ENCODE results near the gene SURF4. TPM values are rescaled to one million over a fixed set of nuclear protein-coding genes. Genes with fewer than 3 reads are reported as not detected.
"Not testable (repeated sequence)": the region's sequence is repeated elsewhere in the genome, so short reads cannot be mapped to it uniquely, and the experiment has no call there.

Gene SURF4
- total RNA-seq, 2 experiments from 2014 or later = 283 to 349 TPM

- not testable (repeated sequence) for H3K9me3 Mint-ChIP-seq (ENCODE audit: low read depth); DNase-seq; H3K27me3 Mint-ChIP-seq; ATAC-seq
- peaks cover 51% of the 10 kb centered on the region for H3K36me3 Mint-ChIP-seq (ENCODE audit: low read depth)
- intact Hi-C loops (cut with DNase I, micrococcal nuclease) = loop anchor here (2.0 to 10.0 kb wide), 4 partner anchors 43 to 458 kb away; partner anchors contain the start of genes AK8 (in 1 of the 2) and SPACA9 (in 1 of the 2)
- peak overlapping the region; percentile 86 for H3K4me3 Mint-ChIP-seq
- POLR2A ChIA-PET = interaction anchor here (1.1 kb wide), 1 partner anchor 13 kb away, joined by 3 read pairs; the partner anchor contains the start of genes MED22 and RPL7A
- H3K27ac Mint-ChIP-seq = peak overlapping the region; percentile 89
- H3K4me1 Mint-ChIP-seq = peaks cover 28% of the 10 kb centered on the region
- CTCF ChIA-PET = interaction anchor here (0.6 to 1.2 kb wide), 3 partner anchors 36 to 152 kb away, joined by 3 to 4 read pairs (median 3); no protein-coding TSS in a partner anchor
Observed at GRCh38 chr9:133334888-133335287, 41.0 kb downstream of the SURF4 start.

- ChIA-PET POLR2A (interaction anchor here (1.2 kb wide), 1 partner anchor 14 kb away, joined by 3 read pairs; the partner anchor contains the start of genes MED22 and RPL7A), CTCF (interaction anchor here (0.5 to 1.2 kb wide), 3 partner anchors 28 to 153 kb away, joined by 3 read pairs; no protein-coding TSS in a partner anchor)
- ATAC-seq (no peak), DNase-seq (no peak)
- Mint-ChIP-seq H3K4me3 (peak overlapping the region; percentile 86), H3K4me1 (peaks cover 28% of the 10 kb centered on the region), H3K27me3 (no peaks in the 10 kb centered on the region), H3K9me3 (ENCODE audit: low read depth) (no peaks in the 10 kb centered on the region), H3K36me3 (ENCODE audit: low read depth) (peaks cover 46% of the 10 kb centered on the region), H3K27ac (peak overlapping the region; percentile 89)
- intact Hi-C loops (cut with DNase I, micrococcal nuclease) = loop anchor here (2.0 to 10.0 kb wide), 3 partner anchors 42 to 149 kb away; no protein-coding TSS in a partner anchor
Observed at GRCh38 chr9:133334161-133334560, 41.7 kb downstream of the SURF4 start.

GRCh38 chr9:133333566-133333965 lies 42.3 kb downstream of the SURF4 start:
- peaks cover 46% of the 10 kb centered on the region for H3K36me3 Mint-ChIP-seq (ENCODE audit: low read depth)
- peaks cover 28% of the 10 kb centered on the region for H3K4me1 Mint-ChIP-seq
- H3K27ac Mint-ChIP-seq = peak overlapping the region; percentile 48
- intact Hi-C loops (cut with DNase I, micrococcal nuclease) = loop anchor here (5.0 to 10.0 kb wide), 2 partner anchors 41 to 149 kb away; no protein-coding TSS in a partner anchor
- POLR2A ChIA-PET = interaction anchor here (1.2 kb wide), 1 partner anchor 14 kb away, joined by 3 read pairs; the partner anchor contains the start of genes MED22 and RPL7A
- DNase-seq (no peak), ATAC-seq (no peak)
- no peaks in the 10 kb centered on the region for H3K9me3 Mint-ChIP-seq (ENCODE audit: low read depth)
- peak overlapping the region; percentile 86 for H3K4me3 Mint-ChIP-seq
- H3K27me3 Mint-ChIP-seq = no peaks in the 10 kb centered on the region
- CTCF ChIA-PET = interaction anchor here (0.5 to 1.1 kb wide), 2 partner anchors 27 to 147 kb away, joined by 3 to 4 read pairs; no protein-coding TSS in a partner anchor

GRCh38 chr9:133333011-133333410 lies 42.8 kb downstream of the SURF4 start:
- DNase-seq (no peak), ATAC-seq (no peak)
- H3K27me3 Mint-ChIP-seq = no peaks in the 10 kb centered on the region
- H3K4me1 Mint-ChIP-seq = peaks cover 28% of the 10 kb centered on the region
- H3K36me3 Mint-ChIP-seq (ENCODE audit: low read depth) = peaks cover 46% of the 10 kb centered on the region
- POLR2A ChIA-PET = interaction anchor here (0.5 kb wide), 1 partner anchor 416 kb away, joined by 4 read pairs; no protein-coding TSS in a partner anchor
- no peak overlapping the region for H3K27ac Mint-ChIP-seq
- H3K4me3 Mint-ChIP-seq = no peak overlapping the region
- intact Hi-C loops (cut with DNase I, micrococcal nuclease) = loop anchor here (5.0 to 10.0 kb wide), 2 partner anchors 41 to 148 kb away; no protein-coding TSS in a partner anchor
- H3K9me3 Mint-ChIP-seq (ENCODE audit: low read depth) = no peaks in the 10 kb centered on the region
- CTCF ChIA-PET = interaction anchor here (1.1 kb wide), 1 partner anchor 147 kb away, joined by 4 read pairs; no protein-coding TSS in a partner anchor

- intact Hi-C loops (cut with DNase I, micrococcal nuclease) = loop anchor here (5.0 to 10.0 kb wide), 2 partner anchors 40 to 148 kb away; no protein-coding TSS in a partner anchor
- Mint-ChIP-seq H3K27ac (no peak overlapping the region), H3K4me3 (peak overlapping the region; percentile 20), H3K4me1 (peaks cover 26% of the 10 kb centered on the region), H3K9me3 (ENCODE audit: low read depth) (no peaks in the 10 kb centered on the region), H3K27me3 (no peaks in the 10 kb centered on the region), H3K36me3 (ENCODE audit: low read depth) (peaks cover 46% of the 10 kb centered on the region)
- no peak for ATAC-seq
- ChIA-PET POLR2A (interaction anchor here (0.5 kb wide), 1 partner anchor 417 kb away, joined by 4 read pairs; no protein-coding TSS in a partner anchor), CTCF (interaction anchor here (0.9 kb wide), 1 partner anchor 93 kb away, joined by 5 read pairs; no protein-coding TSS in a partner anchor)
- DNase-seq = no peak
Observed at GRCh38 chr9:133332381-133332730, 43.5 kb downstream of the SURF4 start.

- H3K9me3 Mint-ChIP-seq (ENCODE audit: low read depth) = no peaks in the 10 kb centered on the region
- H3K4me1 Mint-ChIP-seq = peaks cover 26% of the 10 kb centered on the region
- intact Hi-C loops (cut with DNase I, micrococcal nuclease) = loop anchor here (5.0 to 10.0 kb wide), 2 partner anchors 40 to 147 kb away; no protein-coding TSS in a partner anchor
- no peaks in the 10 kb centered on the region for H3K27me3 Mint-ChIP-seq
- peaks cover 46% of the 10 kb centered on the region for H3K36me3 Mint-ChIP-seq (ENCODE audit: low read depth)
- CTCF ChIA-PET = interaction anchor here (0.5 to 2.6 kb wide), 3 partner anchors 76 to 146 kb away, joined by 3 to 18 read pairs (median 5); no protein-coding TSS in a partner anchor
- no peak for ATAC-seq
- DNase-seq = no peak
- no peak overlapping the region for H3K27ac Mint-ChIP-seq
- POLR2A ChIA-PET = no interaction called here
- H3K4me3 Mint-ChIP-seq = peak overlapping the region; percentile 20
Observed at GRCh38 chr9:133331641-133332380, 44.0 kb downstream of the SURF4 start.

- no peak for DNase-seq
- Mint-ChIP-seq H3K27ac (peak overlapping the region; percentile 20), H3K9me3 (ENCODE audit: low read depth) (no peaks in the 10 kb centered on the region), H3K4me3 (no peak overlapping the region), H3K4me1 (peaks cover 22% of the 10 kb centered on the region), H3K36me3 (ENCODE audit: low read depth) (peaks cover 46% of the 10 kb centered on the region), H3K27me3 (no peaks in the 10 kb centered on the region)
- POLR2A ChIA-PET = no interaction called here
- CTCF ChIA-PET = interaction anchor here (0.5 to 2.6 kb wide), 6 partner anchors 35 to 145 kb away, joined by 3 to 18 read pairs (median 5); no protein-coding TSS in a partner anchor
- ATAC-seq = no peak
- intact Hi-C loops (cut with DNase I, micrococcal nuclease) = loop anchor here (5.0 to 10.0 kb wide), 2 partner anchors 39 to 146 kb away; no protein-coding TSS in a partner anchor
Observed at GRCh38 chr9:133331221-133331620, 44.6 kb downstream of the SURF4 start.

- Mint-ChIP-seq H3K36me3 (ENCODE audit: low read depth) (peaks cover 38% of the 10 kb centered on the region), H3K4me1 (peaks cover 16% of the 10 kb centered on the region)
- DNase-seq; H3K4me3 Mint-ChIP-seq; POLR2A ChIA-PET; H3K27me3 Mint-ChIP-seq; ATAC-seq; H3K9me3 Mint-ChIP-seq (ENCODE audit: low read depth); H3K27ac Mint-ChIP-seq: not testable (repeated sequence)
- intact Hi-C loops (cut with DNase I, micrococcal nuclease) = loop anchor here (5.0 to 10.0 kb wide), 2 partner anchors 37 to 145 kb away; no protein-coding TSS in a partner anchor
- CTCF ChIA-PET = interaction anchor here (0.5 to 2.6 kb wide), 13 partner anchors 10 to 180 kb away, joined by 3 to 18 read pairs (median 5); partner anchors contain the start of genes MED22, RPL7A and STKLD1
Observed at GRCh38 chr9:133329306-133330156, 46.3 kb downstream of the SURF4 start.

GRCh38 chr9:133327834-133328484 lies 47.9 kb downstream of the SURF4 start:
- DNase-seq = no peak
- ATAC-seq = no peak
- CTCF ChIA-PET = no interaction called here
- POLR2A ChIA-PET = no interaction called here
- intact Hi-C loops (cut with DNase I, micrococcal nuclease) = no loop called here
- no peaks in the 10 kb centered on the region for H3K9me3 Mint-ChIP-seq (ENCODE audit: low read depth)
- H3K4me1 Mint-ChIP-seq = peaks cover 5% of the 10 kb centered on the region
- no peaks in the 10 kb centered on the region for H3K27me3 Mint-ChIP-seq
- peaks cover 25% of the 10 kb centered on the region for H3K36me3 Mint-ChIP-seq (ENCODE audit: low read depth)
- H3K4me3 Mint-ChIP-seq = no peak overlapping the region
- H3K27ac Mint-ChIP-seq = no peak overlapping the region

- DNase-seq; intact Hi-C loops (cut with DNase I, micrococcal nuclease); H3K27ac Mint-ChIP-seq; H3K4me1 Mint-ChIP-seq; POLR2A ChIA-PET; CTCF ChIA-PET; H3K4me3 Mint-ChIP-seq; H3K27me3 Mint-ChIP-seq; H3K9me3 Mint-ChIP-seq (ENCODE audit: low read depth); ATAC-seq: not testable (repeated sequence)
- H3K36me3 Mint-ChIP-seq (ENCODE audit: low read depth) = peaks cover 16% of the 10 kb centered on the region
Observed at GRCh38 chr9:133327021-133327420, 48.8 kb downstream of the SURF4 start.

Measured in activated CD4-positive, alpha-beta T cell treated with anti-CD3 and anti-CD28 coated beads for 36 hours (primary cell).